Measurements from ENCODE around the gene AMPH. TPM values are rescaled to one million over a fixed set of nuclear protein-coding genes. Genes with fewer than 3 reads are reported as not detected.
"Not testable (repeated sequence)": the region's sequence is repeated elsewhere in the genome, so short reads cannot be mapped to it uniquely, and the experiment has no call there.

The AMPH gene
- total and polyA plus RNA-seq, 8 donors, result 0.90 to 12.5 (median 10.7) TPM

GRCh38 chr7:38345299-38346172, 285.6 kb downstream of the AMPH start:
- H3K9me3 ChIP-seq; H3K27me3 ChIP-seq; intact Hi-C loops (cut with DNase I); H3K4me3 ChIP-seq; H3K36me3 ChIP-seq: not testable (repeated sequence)
- peak; percentile 89 for ATAC-seq
- H3K4me1 ChIP-seq, result peaks cover 0 to 43% of the 10 kb centered on the region in 2 donors
- peak overlapping the region in 1 of 2 donors; percentile 28 for H3K27ac ChIP-seq
- peak in 1 of 4 donors; percentile 63 for DNase-seq
- TF ChIP-seq CTCF (IDR thresholded peaks at IDR 0.05), result peak in 1 of 2 donors; percentile 65

- intact Hi-C loops (cut with DNase I), result not testable (repeated sequence)
Observed at GRCh38 chr7:38344741-38345140, 286.4 kb downstream of the AMPH start.

GRCh38 chr7:38342135-38342534, 289.0 kb downstream of the AMPH start:
- ATAC-seq; H3K4me3 ChIP-seq; DNase-seq; intact Hi-C loops (cut with DNase I); H3K27me3 ChIP-seq; H3K27ac ChIP-seq; H3K9me3 ChIP-seq; H3K36me3 ChIP-seq: not testable (repeated sequence)
- H3K4me1 ChIP-seq, result peaks cover 0 to 49% of the 10 kb centered on the region in 2 donors

More at GRCh38 chr7:38344741-38345140, 286.4 kb downstream of the AMPH start:
- not testable (repeated sequence) for DNase-seq, H3K27me3 ChIP-seq, H3K4me3 ChIP-seq, H3K9me3 ChIP-seq, H3K36me3 ChIP-seq, H3K27ac ChIP-seq, ATAC-seq
- H3K4me1 ChIP-seq, result peaks cover 0 to 47% of the 10 kb centered on the region in 2 donors

GRCh38 chr7:38341172-38341705, 289.9 kb downstream of the AMPH start:
- peak overlapping the region in 1 of 2 donors; percentile 64 for H3K27ac ChIP-seq
- H3K4me3 ChIP-seq; intact Hi-C loops (cut with DNase I): not testable (repeated sequence)

GRCh38 chr7:38339953-38340819, 291.0 kb downstream of the AMPH start:
- no peaks in the 10 kb centered on the region for H3K9me3 ChIP-seq
- ATAC-seq (no peak), DNase-seq (no peak)
- peak overlapping the region in 1 of 2 donors; percentile 64 for H3K27ac ChIP-seq
- H3K27me3 ChIP-seq, result no peaks in the 10 kb centered on the region
- peaks cover 0 to 66% of the 10 kb centered on the region in 2 donors for H3K4me1 ChIP-seq
- no peak overlapping the region for H3K4me3 ChIP-seq
- no peaks in the 10 kb centered on the region for H3K36me3 ChIP-seq
- TF ChIP-seq CTCF (IDR thresholded peaks at IDR 0.05), result no peak
- intact Hi-C loops (cut with DNase I), result loop anchor here in 1 of 2 donors (10.0 kb wide), 1 partner anchor 115 kb away; no protein-coding TSS in a partner anchor

More at GRCh38 chr7:38341172-38341705, 289.9 kb downstream of the AMPH start:
- H3K9me3 ChIP-seq, H3K36me3 ChIP-seq, H3K27me3 ChIP-seq: not testable (repeated sequence)
- peaks cover 0 to 58% of the 10 kb centered on the region in 2 donors for H3K4me1 ChIP-seq
- DNase-seq, result peak in 2 of 4 donors; percentile 71 to 79
- peak; percentile 80 for ATAC-seq
- TF ChIP-seq CTCF (IDR thresholded peaks at IDR 0.05), result peak; percentile 8 to 16

GRCh38 chr7:38336148-38336515, 295.0 kb downstream of the AMPH start:
- intact Hi-C loops (cut with DNase I), result loop anchor here in 1 of 2 donors (10.0 kb wide), 1 partner anchor 111 kb away; no protein-coding TSS in a partner anchor
- H3K36me3 ChIP-seq, ATAC-seq: not testable (repeated sequence)

More at GRCh38 chr7:38336148-38336515, 295.0 kb downstream of the AMPH start:
- peak overlapping the region; percentile 45 to 91 for H3K27ac ChIP-seq
- peak overlapping the region in 1 of 2 donors; percentile 28 for H3K4me3 ChIP-seq
- not testable (repeated sequence) for DNase-seq, H3K9me3 ChIP-seq, H3K27me3 ChIP-seq
- peaks cover 0 to 51% of the 10 kb centered on the region in 2 donors for H3K4me1 ChIP-seq

Measured in left lung (tissue), 10 donors.